Measurements from ENCODE around the gene ERCC5.

Gene ERCC5

GRCh38 chr13:102807699-102808098 is 38.1 kb upstream of the ERCC5 start:
- no peaks in the 10 kb centered on the region for H3K9me3 ChIP-seq (ENCODE audit: severe bottlenecking)
- H3K36me3 ChIP-seq: peaks cover 69% of the 10 kb centered on the region
- no peaks in the 10 kb centered on the region for H3K27me3 ChIP-seq (ENCODE audit: insufficient read depth, low read depth, severe bottlenecking)
- DNase-seq: no peak
- H3K4me3 ChIP-seq (ENCODE audit: low read depth, low read length): no peak overlapping the region
- no peak for TF ChIP-seq CTCF (IDR thresholded peaks at IDR 0.05; ENCODE audit: low read depth, low read length)
- H3K27ac ChIP-seq: no peak overlapping the region

GRCh38 chr13:102812611-102813287 is 33.1 kb upstream of the ERCC5 start:
- DNase-seq: no peak
- no peak overlapping the region for H3K4me3 ChIP-seq (ENCODE audit: low read depth, low read length)
- H3K27ac ChIP-seq: no peak overlapping the region
- H3K36me3 ChIP-seq: peaks cover 53% of the 10 kb centered on the region
- no peaks in the 10 kb centered on the region for H3K27me3 ChIP-seq (ENCODE audit: insufficient read depth, low read depth, severe bottlenecking)
- H3K9me3 ChIP-seq (ENCODE audit: severe bottlenecking): no peaks in the 10 kb centered on the region
- TF ChIP-seq CTCF (IDR thresholded peaks at IDR 0.05; ENCODE audit: low read depth, low read length): no peak

DNA sequence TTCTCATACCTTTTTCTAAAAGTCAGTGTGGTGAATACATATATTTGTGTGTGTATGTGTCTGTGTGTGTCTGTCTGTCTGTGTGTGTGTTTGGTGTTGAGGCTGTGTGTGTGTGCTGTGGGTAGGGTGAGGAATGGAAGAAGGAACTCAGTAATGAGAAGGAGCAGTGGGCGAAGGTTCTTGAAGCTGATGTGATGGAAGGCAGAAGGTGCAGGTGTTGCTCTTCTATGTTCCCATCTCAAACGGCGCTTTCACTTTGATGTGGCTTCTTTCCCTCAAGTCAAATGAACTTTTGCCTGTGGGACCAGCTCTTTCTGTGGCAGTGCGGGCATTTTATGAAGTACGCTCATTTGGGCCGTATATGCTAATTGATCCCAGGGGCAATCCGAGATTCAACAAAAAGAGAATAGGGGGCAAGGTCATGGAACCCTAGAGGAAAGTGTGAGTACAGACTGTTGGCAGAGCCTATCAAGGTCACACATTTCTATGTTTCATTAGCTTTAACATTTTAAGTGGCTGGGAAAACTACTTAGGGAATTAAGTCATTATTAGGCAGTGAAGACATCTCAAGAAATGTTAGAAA is 31.7 kb upstream of the ERCC5 start:
- no peak overlapping the region for H3K27ac ChIP-seq
- TF ChIP-seq CTCF (IDR thresholded peaks at IDR 0.05; ENCODE audit: low read depth, low read length): no peak
- no peaks in the 10 kb centered on the region for H3K27me3 ChIP-seq (ENCODE audit: insufficient read depth, low read depth, severe bottlenecking)
- H3K36me3 ChIP-seq: peaks cover 52% of the 10 kb centered on the region
- no peak for DNase-seq
- no peak overlapping the region for H3K4me3 ChIP-seq (ENCODE audit: low read depth, low read length)
- H3K9me3 ChIP-seq (ENCODE audit: severe bottlenecking): no peaks in the 10 kb centered on the region

DNA sequence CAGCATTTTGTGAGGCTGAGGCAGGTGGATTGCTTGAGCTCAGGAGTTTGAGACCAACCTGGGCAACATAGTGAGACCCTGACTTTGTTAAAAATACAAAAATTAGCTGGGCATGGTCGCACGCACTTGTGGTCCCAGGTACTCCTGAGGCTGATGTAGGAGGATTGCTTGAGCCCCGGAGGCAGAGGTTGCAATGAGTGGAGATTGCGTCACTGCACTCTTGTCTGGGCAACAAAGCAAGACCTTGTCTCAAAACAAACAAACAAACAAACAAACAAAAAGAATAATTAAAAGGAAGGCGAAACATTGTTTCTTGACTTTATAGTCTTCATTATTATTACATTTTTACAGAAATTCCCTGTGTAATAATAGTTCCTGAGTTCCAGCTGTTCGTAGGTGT is 31.0 kb upstream of the ERCC5 start:
- Histone ChIP-seq H3K27me3 (ENCODE audit: insufficient read depth, low read depth, severe bottlenecking) (no peaks in the 10 kb centered on the region), H3K27ac (no peak overlapping the region), H3K36me3 (peaks cover 55% of the 10 kb centered on the region), H3K9me3 (ENCODE audit: severe bottlenecking) (no peaks in the 10 kb centered on the region), H3K4me3 (ENCODE audit: low read depth, low read length) (no peak overlapping the region)
- DNase-seq: no peak
- no peak for TF ChIP-seq CTCF (IDR thresholded peaks at IDR 0.05; ENCODE audit: low read depth, low read length)

- DNase-seq: no peak
- Histone ChIP-seq H3K9me3 (ENCODE audit: severe bottlenecking) (no peaks in the 10 kb centered on the region), H3K4me3 (ENCODE audit: low read depth, low read length) (no peak overlapping the region), H3K36me3 (peaks cover 53% of the 10 kb centered on the region), H3K27ac (no peak overlapping the region), H3K27me3 (ENCODE audit: insufficient read depth, low read depth, severe bottlenecking) (no peaks in the 10 kb centered on the region)
- TF ChIP-seq CTCF (IDR thresholded peaks at IDR 0.05; ENCODE audit: low read depth, low read length): no peak
These were observed 30.0 kb upstream of the ERCC5 start for GRCh38 chr13:102815788-102816187.

- Histone ChIP-seq H3K27ac (no peak overlapping the region), H3K27me3 (ENCODE audit: insufficient read depth, low read depth, severe bottlenecking) (no peaks in the 10 kb centered on the region), H3K36me3 (peaks cover 53% of the 10 kb centered on the region), H3K9me3 (ENCODE audit: severe bottlenecking) (no peaks in the 10 kb centered on the region), H3K4me3 (ENCODE audit: low read depth, low read length) (no peak overlapping the region)
- no peak for DNase-seq
- TF ChIP-seq CTCF (IDR thresholded peaks at IDR 0.05; ENCODE audit: low read depth, low read length): no peak
These were observed 29.1 kb upstream of the ERCC5 start for GRCh38 chr13:102816708-102817107.

Measured in WERI-Rb-1 (cell line).